HG03045 (cell line): ENCODE results near the gene CHST12.

Source experiments
- ATAC-seq: cut with Tn5 transposase; IDR thresholded peaks from one replicate; pipeline ENCODE4 v1.9.1; 2021; ENCODE audit warnings: mild to moderate bottlenecking, moderate library complexity; ENCODE audit not compliant: unreplicated experiment

The CHST12 gene

GRCh38 chr7:2496375-2496774 lies 93.0 kb downstream of the CHST12 start:
- no peak for ATAC-seq

DNA sequence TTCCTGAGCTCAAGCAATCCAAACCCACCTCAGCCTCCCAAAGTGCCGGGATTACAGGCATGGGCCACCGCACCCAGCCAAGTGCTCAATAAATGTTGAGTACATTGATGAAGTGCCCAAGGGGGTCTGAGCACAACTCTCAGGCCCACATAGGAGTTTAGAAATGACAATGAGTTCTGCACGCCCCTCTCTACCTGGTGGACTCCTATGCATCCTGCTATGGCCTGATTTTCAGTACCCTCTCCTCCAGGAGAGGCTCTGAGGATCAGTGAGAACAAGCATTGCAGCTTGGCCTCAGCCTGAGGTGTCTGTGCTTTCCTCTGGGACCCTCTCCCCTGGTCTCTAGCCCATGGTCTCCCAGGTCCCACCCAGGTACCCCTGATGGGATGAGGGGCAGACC lies 93.7 kb downstream of the CHST12 start:
- ATAC-seq = no peak

DNA sequence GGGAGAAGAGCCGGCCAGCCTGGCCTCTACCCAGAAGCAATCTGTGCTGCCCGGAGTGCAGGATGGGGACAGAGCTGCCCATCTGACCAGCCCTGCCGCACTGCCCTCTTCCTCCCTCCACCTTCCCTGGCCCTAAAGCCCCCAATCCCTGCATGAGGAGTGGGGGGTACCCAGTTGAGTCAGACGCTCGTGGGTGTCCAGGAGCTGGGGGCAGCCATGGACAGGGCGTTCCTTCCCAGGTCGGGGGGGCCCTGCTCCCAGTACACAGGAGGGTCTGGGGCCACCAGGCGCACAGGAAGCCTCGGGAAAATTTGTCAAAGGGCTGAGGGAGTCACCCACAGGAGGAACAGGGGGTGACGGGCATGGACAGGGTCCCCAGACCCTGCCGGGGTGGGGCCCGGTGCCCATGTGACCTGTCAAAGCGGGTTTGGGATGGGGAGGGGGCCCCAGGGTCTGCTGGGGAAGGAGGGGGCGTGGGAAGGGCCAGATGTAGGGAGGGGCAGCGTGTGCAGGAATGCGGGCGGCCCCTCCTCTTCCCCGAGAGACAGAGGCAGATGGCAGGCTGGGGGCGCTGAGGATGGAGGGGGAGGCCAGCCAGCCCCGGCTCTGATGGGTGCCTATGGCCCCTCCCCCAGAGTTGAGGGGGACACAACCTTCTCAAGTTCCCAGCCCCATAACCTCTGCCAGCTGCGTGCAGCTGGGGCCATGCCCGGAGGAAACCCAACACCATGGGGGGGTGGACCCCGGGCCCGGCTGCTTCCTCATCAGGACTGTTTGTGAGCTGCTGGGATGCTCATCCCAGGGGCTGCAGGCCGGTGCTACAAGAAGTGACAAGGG lies 94.3 kb downstream of the CHST12 start:
- ATAC-seq = no peak
